ENCODE measurements around the gene USP33.

GRCh38 chr1:77673716-77674355 is 85.8 kb downstream of the USP33 start:
- TF ChIP-seq CTCF (IDR thresholded peaks at IDR 0.05) = no peak
- TF ChIP-seq POLR2A (IDR thresholded peaks at IDR 0.05) = no peak
- TF ChIP-seq POLR2AphosphoS5 (IDR thresholded peaks at IDR 0.05; ENCODE audit: insufficient read depth in 1 of 2, low read depth in 1 of 2) = no peak
